ENCODE data around the gene DYNC1H1.
A peak's percentile ranks its signal among the peaks of the same experiment; 100 is the strongest.

Gene DYNC1H1

GRCh38 chr14:101997429-101998336, 33.3 kb downstream of the DYNC1H1 start:
- DNase-seq (ENCODE audit: low read depth in 2 of 2) = no peak

GRCh38 chr14:102000902-102001301, 36.5 kb downstream of the DYNC1H1 start:
- DNase-seq (ENCODE audit: low read depth in 2 of 2) = no peak

GRCh38 chr14:102005336-102005735, 41.0 kb downstream of the DYNC1H1 start:
- DNase-seq (ENCODE audit: low read depth in 2 of 2) = no peak

GRCh38 chr14:102007916-102008418, 43.6 kb downstream of the DYNC1H1 start:
- DNase-seq (ENCODE audit: low read depth in 2 of 2) = no peak

- DNase-seq (ENCODE audit: low read depth in 2 of 2) = no peak
These were observed 44.5 kb downstream of the DYNC1H1 start for GRCh38 chr14:102008891-102009290.

- DNase-seq (ENCODE audit: low read depth in 2 of 2) = no peak
These were observed 47.3 kb downstream of the DYNC1H1 start for GRCh38 chr14:102011631-102012030.

- no peak for DNase-seq (ENCODE audit: low read depth in 2 of 2)
These were observed 48.0 kb downstream of the DYNC1H1 start for GRCh38 chr14:102012336-102012735.

GRCh38 chr14:102013669-102014200, 49.4 kb downstream of the DYNC1H1 start:
- DNase-seq (ENCODE audit: low read depth in 2 of 2) = no peak

- DNase-seq (ENCODE audit: low read depth in 2 of 2) = no peak
These were observed 50.8 kb downstream of the DYNC1H1 start for GRCh38 chr14:102015045-102015685.

- no peak for DNase-seq (ENCODE audit: low read depth in 2 of 2)
These were observed 51.4 kb downstream of the DYNC1H1 start for GRCh38 chr14:102015771-102016170.

- no peak for DNase-seq (ENCODE audit: low read depth in 2 of 2)
These were observed 52.2 kb downstream of the DYNC1H1 start for GRCh38 chr14:102016420-102017090.

- DNase-seq (ENCODE audit: low read depth in 2 of 2) = no peak
These were observed 53.9 kb downstream of the DYNC1H1 start for GRCh38 chr14:102018251-102018650.

- no peak for DNase-seq (ENCODE audit: low read depth in 2 of 2)
These were observed 54.7 kb downstream of the DYNC1H1 start for GRCh38 chr14:102019006-102019540.

GRCh38 chr14:102020058-102020971, 55.9 kb downstream of the DYNC1H1 start:
- DNase-seq (ENCODE audit: low read depth in 2 of 2) = peak; percentile 1 to 34

GRCh38 chr14:102026934-102027333, 62.6 kb downstream of the DYNC1H1 start:
- no peak for DNase-seq (ENCODE audit: low read depth in 2 of 2)

GRCh38 chr14:102027951-102028350, 63.6 kb downstream of the DYNC1H1 start:
- DNase-seq (ENCODE audit: low read depth in 2 of 2) = no peak

GRCh38 chr14:102028733-102029132, 64.4 kb downstream of the DYNC1H1 start:
- no peak for DNase-seq (ENCODE audit: low read depth in 2 of 2)

GRCh38 chr14:102029956-102030355, 65.6 kb downstream of the DYNC1H1 start:
- DNase-seq (ENCODE audit: low read depth in 2 of 2) = no peak

- DNase-seq (ENCODE audit: low read depth in 2 of 2) = no peak
These were observed 68.9 kb downstream of the DYNC1H1 start for GRCh38 chr14:102033241-102033640.

GRCh38 chr14:102034301-102034700, 69.9 kb downstream of the DYNC1H1 start:
- no peak for DNase-seq (ENCODE audit: low read depth in 2 of 2)

- no peak for DNase-seq (ENCODE audit: low read depth in 2 of 2)
These were observed 71.5 kb downstream of the DYNC1H1 start for GRCh38 chr14:102035914-102036313.
